SU-DHL-6 (cell line): ENCODE data around the gene SHKBP1.

Experiments
- EZH2phosphoT487 ChIP-seq: fragments of 200-600 bp; sonication (generic), shearing (Covaris generic); conservative IDR thresholded peaks from 2 replicates; pipeline ENCODE4 v1.6.1; 2018; ENCODE audit warnings: mild to moderate bottlenecking, antibody characterized with exemption, low read length, moderate library complexity, mixed read lengths
- TF ChIP-seq, protein P1 (sequence below): fragments of 200-600 bp; sonication (generic); IDR thresholded peaks from one replicate; pipeline ENCODE4 v1.5.1; 2017; ENCODE audit warnings: antibody characterized with exemption, mild to moderate bottlenecking, low read length, moderate library complexity; ENCODE audit not compliant: insufficient read depth, poor library complexity, severe bottlenecking

DNA sequence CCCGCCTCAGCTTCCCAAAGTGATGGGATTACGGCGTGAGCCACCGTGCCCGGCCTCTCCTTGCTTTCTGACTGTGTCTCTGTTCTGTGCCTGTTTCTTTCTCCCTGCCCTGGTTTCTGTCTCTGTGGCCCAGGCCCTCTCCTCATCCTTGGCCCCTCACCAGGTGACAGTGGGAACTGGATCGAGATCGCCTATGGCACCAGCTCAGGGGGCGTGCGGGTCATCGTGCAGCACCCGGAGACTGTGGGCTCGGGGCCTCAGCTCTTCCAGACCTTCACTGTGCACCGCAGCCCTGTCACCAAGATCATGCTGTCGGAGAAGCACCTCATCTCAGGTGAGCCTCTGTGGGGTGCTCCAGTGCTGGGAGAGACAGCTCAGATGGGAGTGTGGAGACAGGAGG is 9.9 kb downstream of the SHKBP1 start:
- TF ChIP-seq, protein P1, sequence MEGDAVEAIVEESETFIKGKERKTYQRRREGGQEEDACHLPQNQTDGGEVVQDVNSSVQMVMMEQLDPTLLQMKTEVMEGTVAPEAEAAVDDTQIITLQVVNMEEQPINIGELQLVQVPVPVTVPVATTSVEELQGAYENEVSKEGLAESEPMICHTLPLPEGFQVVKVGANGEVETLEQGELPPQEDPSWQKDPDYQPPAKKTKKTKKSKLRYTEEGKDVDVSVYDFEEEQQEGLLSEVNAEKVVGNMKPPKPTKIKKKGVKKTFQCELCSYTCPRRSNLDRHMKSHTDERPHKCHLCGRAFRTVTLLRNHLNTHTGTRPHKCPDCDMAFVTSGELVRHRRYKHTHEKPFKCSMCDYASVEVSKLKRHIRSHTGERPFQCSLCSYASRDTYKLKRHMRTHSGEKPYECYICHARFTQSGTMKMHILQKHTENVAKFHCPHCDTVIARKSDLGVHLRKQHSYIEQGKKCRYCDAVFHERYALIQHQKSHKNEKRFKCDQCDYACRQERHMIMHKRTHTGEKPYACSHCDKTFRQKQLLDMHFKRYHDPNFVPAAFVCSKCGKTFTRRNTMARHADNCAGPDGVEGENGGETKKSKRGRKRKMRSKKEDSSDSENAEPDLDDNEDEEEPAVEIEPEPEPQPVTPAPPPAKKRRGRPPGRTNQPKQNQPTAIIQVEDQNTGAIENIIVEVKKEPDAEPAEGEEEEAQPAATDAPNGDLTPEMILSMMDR: no peak
- no peak for TF ChIP-seq EZH2phosphoT487
